Measurements from ENCODE around the gene C1R.

DNA sequence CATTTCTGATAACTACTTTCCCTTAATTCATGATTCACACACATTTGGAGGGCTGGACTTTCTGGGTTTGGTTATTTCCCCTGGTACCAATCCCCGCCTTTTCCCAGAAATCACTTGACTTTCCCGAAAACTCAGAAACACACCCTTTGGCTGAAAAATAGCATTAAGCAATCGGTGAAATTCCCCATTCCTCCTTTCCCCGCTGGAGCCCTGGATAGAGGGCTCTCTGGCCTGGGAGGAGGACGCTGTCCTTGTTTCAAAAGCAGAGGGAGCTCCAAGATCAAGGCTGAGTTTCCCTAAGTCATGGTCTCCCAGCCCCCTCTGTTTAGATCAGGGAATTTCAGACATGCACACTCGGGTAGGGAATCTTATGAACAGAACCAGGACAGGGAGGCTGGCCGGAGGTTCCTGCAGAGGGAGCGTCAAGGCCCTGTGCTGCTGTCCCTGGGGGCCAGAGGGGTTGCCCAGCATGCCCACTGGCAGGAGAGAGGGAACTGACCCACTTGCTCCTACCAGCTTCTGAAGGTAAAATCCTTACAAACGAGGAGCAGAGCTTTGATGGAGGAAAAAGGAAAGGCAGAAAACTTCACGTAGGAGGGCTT, 31.8 kb downstream of the C1R start, which contains the start of gene C1S:
- TF ChIP-seq CTCF (IDR thresholded peaks at IDR 0.05) (no peak), EZH2 (IDR thresholded peaks at IDR 0.05) (no peak)

Data from neural progenitor cell (in vitro differentiated cells).